ENCODE results near the gene LMLN.
A peak's percentile ranks its signal among the peaks of the same experiment; 100 is the strongest.
"Not testable (repeated sequence)": the region's sequence is repeated elsewhere in the genome, so short reads cannot be mapped to it uniquely, and the experiment has no call there.

LMLN gene

GRCh38 chr3:198079771-198080520 is 119.9 kb downstream of the LMLN start:
- DNase-seq: peak in 13 of 51 donors; percentile 12 to 49 (median 33)

GRCh38 chr3:198080521-198081384 is 120.7 kb downstream of the LMLN start:
- DNase-seq: peak in 34 of 51 donors; percentile 2 to 66 (median 34)

GRCh38 chr3:198081421-198081844 is 121.4 kb downstream of the LMLN start:
- peak in 1 of 51 donors; percentile 0 for DNase-seq

GRCh38 chr3:198082226-198082625 is 122.2 kb downstream of the LMLN start:
- not testable (repeated sequence) for DNase-seq

- no peak for DNase-seq
Measured at GRCh38 chr3:198088421-198088955, 128.5 kb downstream of the LMLN start.

- no peak for DNase-seq
Measured at GRCh38 chr3:198090795-198091332, 130.8 kb downstream of the LMLN start.

GRCh38 chr3:198092276-198092675 is 132.3 kb downstream of the LMLN start:
- DNase-seq: no peak

- no peak for DNase-seq
Measured at GRCh38 chr3:198093112-198093679, 133.2 kb downstream of the LMLN start.

All from hypothalamus (tissue), 51 donors.